Fibroblast of the aortic adventitia (primary cell): Measurements from ENCODE around the gene SEPTIN10. TPM values are rescaled to one million over a fixed set of nuclear protein-coding genes. Genes with fewer than 3 reads are reported as not detected.

ENCODE experiments used
- DNase-seq: peaks from one replicate; pipeline ENCODE4 v3.0.0-alpha.2; 2010; ENCODE audit warnings: low read depth
- H3K4me3 ChIP-seq: 2 replicates; pipeline ENCODE4 v1.5.1; 2011; ENCODE audit warnings: low read depth, mild to moderate bottlenecking, control low read depth, low read length, moderate library complexity
- CTCF ChIP-seq: IDR thresholded peaks from 2 replicates; pipeline ENCODE4 v1.5.1; 2011; ENCODE audit warnings: mild to moderate bottlenecking, low read length, control low read depth, inconsistent platforms; ENCODE audit not compliant: insufficient read depth
- total RNA-seq: library from RNA; depleted of rRNA; stranded (reverse); fragments of >200 nt; gene quantifications from 2 replicates; pipeline ENCODE4 v1.2.3, GENCODE V29; 2012; ENCODE audit warnings: low replicate concordance

Gene SEPTIN10
- total RNA-seq, 1 donor: 145 TPM

DNA sequence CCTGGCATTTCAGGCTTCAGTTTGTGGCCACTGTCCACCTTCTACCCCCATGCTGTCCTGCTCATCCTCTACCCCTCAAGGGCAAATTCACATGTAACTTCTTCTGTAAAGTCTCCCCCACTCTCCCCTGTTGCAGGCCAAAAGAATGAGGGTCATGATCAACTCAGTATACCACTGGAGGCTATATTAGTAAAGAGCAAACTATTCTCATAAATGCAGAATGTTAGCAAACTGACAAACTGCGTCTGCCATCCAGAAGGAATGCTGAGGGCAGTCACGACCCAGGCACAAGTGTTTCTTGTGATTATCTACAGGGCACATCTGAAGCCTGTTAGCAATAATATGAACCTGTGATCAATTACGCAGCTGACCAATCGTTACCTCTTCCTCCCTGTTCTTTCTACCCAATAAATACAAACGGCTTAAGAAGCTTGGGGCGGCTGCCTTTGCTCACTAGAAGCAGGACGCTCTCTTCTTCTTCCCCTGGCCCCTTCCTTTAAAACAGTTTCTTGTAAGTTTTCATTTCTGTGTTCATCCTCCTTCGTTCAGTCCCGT, 58.3 kb downstream of the SEPTIN10 start:
- no peak for DNase-seq
- no peak overlapping the region for H3K4me3 ChIP-seq
- no peak for TF ChIP-seq CTCF

- no peak for TF ChIP-seq CTCF
- peak; percentile 25 for DNase-seq
- no peak overlapping the region for H3K4me3 ChIP-seq
Measured at GRCh38 chr2:109554758-109555157, 59.0 kb downstream of the SEPTIN10 start.

DNA sequence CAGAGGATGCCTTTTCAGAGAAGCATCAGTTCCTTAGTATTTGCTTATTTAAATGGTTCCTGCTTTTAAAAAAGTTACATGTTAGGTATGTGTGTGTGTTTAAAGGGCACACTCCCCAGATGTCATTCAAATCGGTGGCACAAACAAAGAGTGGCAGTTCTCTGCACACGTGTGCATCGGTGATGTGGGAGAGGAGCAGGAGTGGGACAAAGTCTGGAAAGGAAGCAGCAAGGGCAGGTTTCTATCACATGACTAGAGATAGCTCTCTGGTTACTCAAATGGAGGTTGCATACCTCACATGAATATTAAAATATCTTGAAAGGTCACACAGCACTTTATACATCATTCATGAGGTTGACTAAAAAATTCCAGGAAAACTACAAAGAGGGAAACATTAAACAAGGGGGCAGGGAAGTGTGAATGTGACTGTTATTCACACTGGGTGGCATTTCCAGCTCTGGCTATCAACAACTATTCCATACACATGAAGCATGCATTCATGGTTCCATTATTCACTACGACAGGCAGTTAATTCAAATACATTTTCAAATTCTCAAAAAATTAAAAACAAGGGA, 64.7 kb downstream of the SEPTIN10 start:
- no peak for TF ChIP-seq CTCF
- DNase-seq: no peak
- no peak overlapping the region for H3K4me3 ChIP-seq

- no peak for TF ChIP-seq CTCF
- H3K4me3 ChIP-seq: no peak overlapping the region
- no peak for DNase-seq
Measured at GRCh38 chr2:109547280-109547679, 66.5 kb downstream of the SEPTIN10 start.

GRCh38 chr2:109545828-109546713, 67.7 kb downstream of the SEPTIN10 start:
- TF ChIP-seq CTCF: peak; percentile 98
- no peak overlapping the region for H3K4me3 ChIP-seq
- peak; percentile 74 for DNase-seq

- H3K4me3 ChIP-seq: no peak overlapping the region
- no peak for DNase-seq
- TF ChIP-seq CTCF: no peak
Measured at GRCh38 chr2:109542384-109542783, 71.4 kb downstream of the SEPTIN10 start.
